NCI-H446 treated with DMSO at 0.1 percent for 48 hours (cell line): ENCODE data around the gene TOX2.

ENCODE experiments used
- DNase-seq: peaks from one replicate; lab custom pipeline; 2025; lab: John Stamatoyannopoulos, UW

TOX2 gene

DNA sequence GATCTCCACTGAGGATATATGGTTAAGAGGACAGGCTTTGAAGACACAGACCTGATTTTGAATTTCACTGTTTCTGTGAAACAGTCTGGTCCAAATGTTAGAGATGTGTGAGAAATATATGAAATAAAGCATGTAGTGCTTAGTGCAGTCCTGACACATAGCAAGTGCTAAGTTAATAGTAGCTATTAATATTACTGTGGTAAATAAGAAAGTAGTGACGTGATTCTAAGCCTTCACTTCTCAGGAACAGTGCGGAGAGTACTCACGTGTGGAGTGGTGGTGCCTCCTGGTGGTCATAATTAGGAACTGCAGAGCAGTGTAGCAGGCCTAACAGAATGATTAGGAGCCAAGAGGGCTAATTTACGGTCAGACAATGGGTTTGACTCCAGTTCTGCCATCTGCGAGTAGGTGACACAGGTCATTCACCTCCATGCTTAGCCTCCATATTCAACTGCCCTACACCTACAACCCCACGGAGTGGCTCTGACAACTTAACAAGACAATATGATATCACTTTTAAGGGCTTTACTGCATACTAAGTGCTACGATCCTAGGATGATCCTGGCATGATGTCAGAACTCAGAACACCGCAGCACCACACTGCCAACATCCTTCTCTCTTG, 166.1 kb downstream of the TOX2 start:
- peak; percentile 15 for DNase-seq

DNA sequence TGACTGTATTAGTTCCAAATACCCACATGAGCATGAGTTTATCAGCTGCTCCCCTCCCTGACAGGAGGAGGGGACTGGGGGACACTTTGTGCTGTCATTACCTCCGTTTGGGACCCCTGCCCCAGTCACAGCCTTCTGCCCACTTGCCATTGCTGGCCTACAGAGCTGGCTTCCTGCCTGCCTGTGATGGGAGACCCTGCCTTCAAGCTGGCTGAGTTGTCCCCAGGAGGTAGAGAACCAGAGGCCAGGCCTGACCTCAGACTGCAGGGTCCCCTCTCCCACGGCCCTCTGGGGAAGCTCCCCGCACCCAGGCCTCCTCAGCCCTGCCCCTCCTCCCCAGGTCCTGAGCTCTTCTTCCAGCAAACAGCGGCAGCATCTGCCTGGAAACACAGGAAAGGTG, 166.8 kb downstream of the TOX2 start:
- no peak for DNase-seq

DNA sequence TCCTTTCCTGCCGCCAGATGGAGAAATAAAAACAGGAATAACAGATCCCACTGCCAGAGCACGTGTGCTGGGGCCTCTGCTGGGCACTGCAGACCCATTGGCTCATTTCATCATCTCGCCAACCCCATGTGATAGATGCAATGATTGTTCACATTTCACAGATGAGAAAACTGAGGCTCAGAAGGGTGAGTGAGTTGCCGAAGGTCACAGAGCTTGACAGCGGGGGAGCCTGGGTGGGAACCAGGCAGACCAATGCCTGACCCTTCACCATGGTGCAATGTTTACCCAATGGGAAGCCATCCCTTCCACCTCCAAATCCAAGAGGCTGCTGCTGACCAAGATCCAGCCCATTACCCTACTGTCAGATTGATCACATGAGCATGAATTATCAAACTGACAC, 167.2 kb downstream of the TOX2 start:
- DNase-seq: no peak

GRCh38 chr20:44083220-44083933, 168.7 kb downstream of the TOX2 start:
- no peak for DNase-seq

GRCh38 chr20:44084439-44084838, 169.8 kb downstream of the TOX2 start:
- DNase-seq: no peak

- DNase-seq: no peak
These were observed 170.2 kb downstream of the TOX2 start for GRCh38 chr20:44084891-44085290.

GRCh38 chr20:44085616-44086434, 171.2 kb downstream of the TOX2 start:
- no peak for DNase-seq

GRCh38 chr20:44087051-44087856, 172.6 kb downstream of the TOX2 start:
- no peak for DNase-seq

- no peak for DNase-seq
These were observed 173.1 kb downstream of the TOX2 start for GRCh38 chr20:44087857-44088120.

DNA sequence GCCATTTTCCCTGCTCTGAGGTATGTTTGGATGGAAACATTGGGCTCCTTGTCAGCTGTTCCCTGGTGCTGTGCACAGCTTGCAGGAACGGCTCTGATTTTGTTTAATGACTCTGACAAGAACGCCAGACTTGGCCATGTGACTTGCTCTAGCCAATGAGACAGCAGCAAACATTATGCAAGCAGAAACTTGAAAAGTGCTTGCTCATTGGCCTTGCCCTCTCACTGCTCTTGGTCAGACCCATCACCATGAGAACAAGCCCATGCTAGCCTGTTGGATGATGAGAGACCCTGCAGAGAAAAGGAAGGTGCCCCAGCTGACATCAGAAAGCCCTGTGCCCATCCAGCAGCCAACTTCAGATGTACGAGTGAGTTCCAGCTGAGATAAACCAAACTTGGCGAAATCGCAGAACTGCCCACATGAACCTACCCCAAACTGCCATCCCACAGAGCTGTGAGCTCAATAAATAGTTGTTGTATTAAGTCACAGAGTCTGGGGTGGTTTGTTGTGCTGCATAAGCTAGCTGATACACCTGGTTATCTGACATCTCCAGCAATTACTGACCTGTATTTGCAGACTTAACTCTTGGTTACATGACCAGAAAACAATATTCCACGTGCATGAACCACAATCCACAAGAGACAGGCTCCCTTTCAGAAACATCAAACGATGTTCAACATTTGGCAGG, 175.5 kb downstream of the TOX2 start:
- DNase-seq: peak; percentile 56

GRCh38 chr20:44091026-44091425, 176.4 kb downstream of the TOX2 start:
- DNase-seq: no peak

- DNase-seq: no peak
These were observed 178.0 kb downstream of the TOX2 start for GRCh38 chr20:44092551-44093248.

GRCh38 chr20:44093249-44093582, 178.6 kb downstream of the TOX2 start:
- no peak for DNase-seq

- DNase-seq: no peak
These were observed 181.2 kb downstream of the TOX2 start for GRCh38 chr20:44095831-44096230.

DNA sequence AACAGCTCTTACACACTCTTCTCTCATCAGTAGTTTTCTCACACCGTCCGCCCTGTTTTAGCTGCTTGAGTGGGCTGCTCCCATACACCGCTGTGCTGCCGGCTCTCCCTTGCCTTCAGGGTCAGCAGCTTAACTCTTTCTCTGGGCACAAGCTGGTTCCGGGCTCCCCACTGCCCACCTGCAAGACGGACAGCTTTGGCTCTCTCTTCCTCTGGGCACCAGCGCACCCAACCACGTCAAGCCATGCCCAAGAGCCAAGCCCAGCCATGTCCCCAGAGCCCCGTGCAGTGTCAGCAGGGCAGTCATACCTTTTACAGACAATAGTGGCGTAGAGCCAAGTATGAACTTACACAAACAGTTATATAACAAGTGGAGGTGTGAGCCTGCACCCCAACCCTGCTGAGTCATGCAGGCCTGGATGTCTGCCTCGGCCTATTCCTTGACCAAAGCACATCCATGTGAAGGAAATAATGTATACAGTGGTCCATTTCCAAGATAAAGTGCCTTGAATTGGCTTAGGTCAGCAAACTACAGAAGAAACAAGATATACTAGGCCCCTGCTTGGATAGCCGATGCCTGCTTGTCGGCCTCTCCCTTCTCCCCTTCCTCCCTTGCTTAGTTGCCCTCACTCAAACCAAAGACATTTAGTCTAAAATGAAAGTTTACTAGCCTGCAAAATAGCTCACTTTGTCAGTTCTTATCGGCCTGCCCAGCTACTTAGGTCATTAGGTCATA, 183.0 kb downstream of the TOX2 start:
- DNase-seq: no peak

- DNase-seq: no peak
These were observed 183.6 kb downstream of the TOX2 start for GRCh38 chr20:44098256-44098630.

GRCh38 chr20:44098657-44099056, 184.0 kb downstream of the TOX2 start:
- no peak for DNase-seq

- no peak for DNase-seq
These were observed 185.2 kb downstream of the TOX2 start for GRCh38 chr20:44099832-44100231.

DNA sequence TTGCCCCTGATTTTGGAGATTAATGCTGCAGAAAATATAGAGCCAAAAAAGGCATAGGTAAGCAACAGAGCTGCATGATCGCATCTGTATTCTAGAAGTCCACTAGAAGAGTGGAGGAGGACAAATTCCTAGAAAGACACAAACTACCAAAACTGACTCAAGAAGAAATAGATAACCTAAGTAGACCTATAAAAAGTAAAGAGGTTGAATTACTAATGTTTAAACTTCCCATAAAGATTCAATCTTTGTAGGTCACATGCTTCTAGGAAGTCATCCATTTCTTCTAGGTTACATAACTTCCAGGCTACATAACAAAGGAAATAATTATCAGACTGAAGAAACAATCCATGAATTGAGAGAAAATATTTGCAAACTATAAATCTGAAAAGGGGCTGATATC, 187.9 kb downstream of the TOX2 start:
- no peak for DNase-seq

DNA sequence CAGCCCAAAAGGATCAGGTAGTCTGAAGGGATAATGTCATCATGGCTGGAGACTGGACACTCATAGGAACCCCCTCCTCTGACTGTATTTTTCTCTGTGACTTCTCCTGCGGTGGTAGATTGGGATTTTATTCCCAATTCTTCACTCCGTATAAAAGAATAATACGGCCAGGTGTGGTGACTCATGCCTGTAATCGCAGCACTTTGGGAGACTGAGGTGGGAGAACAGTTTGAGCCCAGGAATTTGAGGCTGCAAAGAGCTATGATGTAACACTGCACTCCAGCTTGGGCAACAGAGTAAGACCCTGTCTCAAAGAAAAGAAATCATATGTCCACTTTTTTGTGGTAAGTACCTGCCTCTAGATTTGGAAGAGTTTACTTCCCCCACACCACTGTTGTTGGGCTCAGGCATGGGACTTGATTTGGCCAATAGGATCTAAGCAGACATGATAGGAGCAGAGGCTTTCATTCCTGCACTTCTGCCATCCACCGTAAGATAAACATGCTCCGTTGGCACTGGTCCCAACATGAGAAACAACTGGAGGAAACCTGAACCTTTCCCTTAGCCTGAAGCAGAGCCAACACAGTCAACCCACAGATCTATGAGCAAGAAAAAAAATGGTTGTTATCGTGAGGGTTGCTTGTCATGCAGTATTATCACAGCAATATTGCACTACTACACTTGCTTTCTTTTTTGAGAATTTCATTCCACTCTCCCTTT, 190.3 kb downstream of the TOX2 start:
- DNase-seq: no peak
